GM18951 (cell line): Measurements from ENCODE around the gene PEAK3.

Experiments
- POLR2A ChIP-seq: IDR thresholded peaks from 4 replicates; pipeline ENCODE4 v1.6.1; 2011; ENCODE audit warnings: mild to moderate bottlenecking; ENCODE audit not compliant: insufficient read length, insufficient read depth; ENCODE audit errors: extremely low read depth
- in situ Hi-C: fragments of 300-500 bp; cut with MboI; formaldehyde crosslinking; loops from one replicate; pipeline ENCODE4 v1.12.0; 2022; ENCODE audit warnings: low sequenced_read_pairs, mixed read lengths, inconsistent platforms; ENCODE audit not compliant: unreplicated experiment

PEAK3 gene

GRCh38 chr19:2252055-2252796 is 29.7 kb downstream of the PEAK3 start:
- no peak for TF ChIP-seq POLR2A
- in situ Hi-C loops, result no loop called here

DNA sequence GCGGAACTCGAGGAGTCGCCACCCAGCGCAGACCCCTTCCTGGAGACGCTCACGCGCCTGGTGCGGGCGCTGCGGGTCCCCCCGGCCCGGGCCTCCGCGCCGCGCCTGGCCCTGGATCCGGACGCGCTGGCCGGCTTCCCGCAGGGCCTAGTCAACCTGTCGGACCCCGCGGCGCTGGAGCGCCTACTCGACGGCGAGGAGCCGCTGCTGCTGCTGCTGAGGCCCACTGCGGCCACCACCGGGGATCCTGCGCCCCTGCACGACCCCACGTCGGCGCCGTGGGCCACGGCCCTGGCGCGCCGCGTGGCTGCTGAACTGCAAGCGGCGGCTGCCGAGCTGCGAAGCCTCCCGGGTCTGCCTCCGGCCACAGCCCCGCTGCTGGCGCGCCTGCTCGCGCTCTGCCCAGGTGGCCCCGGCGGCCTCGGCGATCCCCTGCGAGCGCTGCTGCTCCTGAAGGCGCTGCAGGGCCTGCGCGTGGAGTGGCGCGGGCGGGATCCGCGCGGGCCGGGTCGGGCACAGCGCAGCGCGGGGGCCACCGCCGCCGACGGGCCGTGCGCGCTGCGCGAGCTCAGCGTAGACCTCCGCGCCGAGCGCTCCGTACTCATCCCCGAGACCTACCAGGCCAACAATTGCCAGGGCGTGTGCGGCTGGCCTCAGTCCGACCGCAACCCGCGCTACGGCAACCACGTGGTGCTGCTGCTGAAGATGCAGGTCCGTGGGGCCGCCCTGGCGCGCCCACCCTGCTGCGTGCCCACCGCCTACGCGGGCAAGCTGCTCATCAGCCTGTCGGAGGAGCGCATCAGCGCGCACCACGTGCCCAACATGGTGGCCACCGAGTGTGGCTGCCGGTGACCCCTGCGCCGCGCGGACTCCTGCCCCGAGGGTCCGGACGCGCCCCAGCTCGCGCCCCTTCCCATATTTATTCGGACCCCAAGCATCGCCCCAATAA is 30.6 kb downstream of the PEAK3 start:
- in situ Hi-C loops, result no loop called here
- no peak for TF ChIP-seq POLR2A

DNA sequence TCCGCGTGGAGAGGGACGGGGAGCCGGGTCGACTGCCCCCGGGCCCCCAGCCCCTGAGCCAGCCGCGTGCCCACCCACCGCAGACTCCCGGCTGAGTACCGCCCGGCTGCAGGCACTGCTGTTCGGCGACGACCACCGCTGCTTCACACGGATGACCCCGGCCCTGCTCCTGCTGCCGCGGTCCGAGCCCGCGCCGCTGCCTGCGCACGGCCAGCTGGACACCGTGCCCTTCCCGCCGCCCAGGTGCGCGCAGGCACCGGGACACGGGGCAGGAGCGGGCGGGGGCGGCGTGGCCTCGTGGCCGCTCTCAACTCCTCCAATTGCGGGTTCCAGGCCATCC is 31.2 kb downstream of the PEAK3 start:
- in situ Hi-C loops, result no loop called here

DNA sequence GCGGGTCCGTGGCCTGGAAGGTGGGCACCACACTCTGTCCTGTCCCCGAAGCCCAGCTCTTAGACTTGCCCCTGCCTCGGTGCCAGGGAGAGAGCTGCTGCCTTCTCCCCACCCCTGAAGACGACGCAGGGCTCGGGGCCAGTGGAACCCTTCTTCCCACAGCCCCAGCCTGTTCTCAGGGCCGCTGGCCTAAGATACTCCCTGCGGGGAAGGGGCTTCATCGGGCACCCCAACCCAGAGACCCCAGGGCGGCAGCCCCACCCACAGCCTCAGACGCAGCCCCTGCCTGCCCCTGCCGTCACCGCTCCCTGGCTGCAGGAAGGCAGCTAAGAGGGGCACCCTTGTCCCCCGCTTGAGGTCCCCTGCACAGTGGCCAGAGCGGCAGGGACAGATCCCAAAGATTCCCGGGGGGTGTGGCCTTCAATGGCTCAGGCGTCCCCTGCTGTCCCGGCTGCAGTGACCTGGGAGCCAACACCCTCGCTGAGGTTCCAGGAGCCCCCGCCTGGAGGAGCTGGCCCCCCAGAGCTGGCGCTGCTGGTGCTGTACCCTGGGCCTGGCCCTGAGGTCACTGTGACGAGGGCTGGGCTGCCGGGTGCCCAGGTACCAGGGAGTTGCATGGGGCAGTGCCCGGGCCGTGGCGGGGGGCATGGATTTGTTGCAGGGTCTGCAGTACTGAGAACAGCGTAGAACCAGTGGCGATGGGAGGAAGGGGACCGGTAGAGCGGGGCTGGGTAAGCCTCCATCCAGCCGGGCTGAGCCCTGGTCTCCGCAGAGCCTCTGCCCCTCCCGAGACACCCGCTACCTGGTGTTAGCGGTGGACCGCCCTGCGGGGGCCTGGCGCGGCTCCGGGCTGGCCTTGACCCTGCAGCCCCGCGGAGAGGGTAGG is 31.9 kb downstream of the PEAK3 start:
- no peak for TF ChIP-seq POLR2A
- in situ Hi-C loops, result no loop called here

More for the DNA sequence above, 31.2 kb downstream of the PEAK3 start:
- no peak for TF ChIP-seq POLR2A

DNA sequence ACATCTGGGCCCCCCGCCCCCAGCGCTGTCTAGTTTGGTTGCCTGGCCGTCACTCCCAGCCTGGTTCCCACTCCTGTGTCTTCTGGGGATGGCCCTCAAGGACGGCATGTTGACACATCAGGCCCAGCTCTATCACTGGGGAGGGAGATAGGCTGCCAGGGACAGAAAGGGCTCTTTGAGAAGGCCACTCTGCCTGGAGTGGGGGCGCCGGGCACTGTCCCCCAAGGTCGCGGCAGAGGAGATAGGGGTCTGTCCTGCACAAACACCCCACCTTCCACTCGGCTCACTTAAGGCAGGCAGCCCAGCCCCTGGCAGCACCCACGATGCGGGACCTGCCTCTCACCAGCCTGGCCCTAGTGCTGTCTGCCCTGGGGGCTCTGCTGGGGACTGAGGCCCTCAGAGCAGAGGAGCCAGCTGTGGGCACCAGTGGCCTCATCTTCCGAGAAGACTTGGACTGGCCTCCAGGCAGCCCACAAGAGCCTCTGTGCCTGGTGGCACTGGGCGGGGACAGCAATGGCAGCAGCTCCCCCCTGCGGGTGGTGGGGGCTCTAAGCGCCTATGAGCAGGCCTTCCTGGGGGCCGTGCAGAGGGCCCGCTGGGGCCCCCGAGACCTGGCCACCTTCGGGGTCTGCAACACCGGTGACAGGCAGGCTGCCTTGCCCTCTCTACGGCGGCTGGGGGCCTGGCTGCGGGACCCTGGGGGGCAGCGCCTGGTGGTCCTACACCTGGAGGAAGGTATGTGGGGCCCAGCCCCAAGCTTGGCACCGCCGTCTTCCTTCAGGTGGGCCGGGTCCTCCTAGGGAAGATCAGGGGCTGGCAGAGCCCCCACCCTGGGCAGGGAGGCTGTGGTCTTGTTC is 32.7 kb downstream of the PEAK3 start, which contains the start of gene AMH:
TSS of gene AMH (plus strand) at position 314 of the 857 bp plus-strand sequence. CDS start at position 324, 10 bp downstream.
- peak; percentile 10 for TF ChIP-seq POLR2A

DNA sequence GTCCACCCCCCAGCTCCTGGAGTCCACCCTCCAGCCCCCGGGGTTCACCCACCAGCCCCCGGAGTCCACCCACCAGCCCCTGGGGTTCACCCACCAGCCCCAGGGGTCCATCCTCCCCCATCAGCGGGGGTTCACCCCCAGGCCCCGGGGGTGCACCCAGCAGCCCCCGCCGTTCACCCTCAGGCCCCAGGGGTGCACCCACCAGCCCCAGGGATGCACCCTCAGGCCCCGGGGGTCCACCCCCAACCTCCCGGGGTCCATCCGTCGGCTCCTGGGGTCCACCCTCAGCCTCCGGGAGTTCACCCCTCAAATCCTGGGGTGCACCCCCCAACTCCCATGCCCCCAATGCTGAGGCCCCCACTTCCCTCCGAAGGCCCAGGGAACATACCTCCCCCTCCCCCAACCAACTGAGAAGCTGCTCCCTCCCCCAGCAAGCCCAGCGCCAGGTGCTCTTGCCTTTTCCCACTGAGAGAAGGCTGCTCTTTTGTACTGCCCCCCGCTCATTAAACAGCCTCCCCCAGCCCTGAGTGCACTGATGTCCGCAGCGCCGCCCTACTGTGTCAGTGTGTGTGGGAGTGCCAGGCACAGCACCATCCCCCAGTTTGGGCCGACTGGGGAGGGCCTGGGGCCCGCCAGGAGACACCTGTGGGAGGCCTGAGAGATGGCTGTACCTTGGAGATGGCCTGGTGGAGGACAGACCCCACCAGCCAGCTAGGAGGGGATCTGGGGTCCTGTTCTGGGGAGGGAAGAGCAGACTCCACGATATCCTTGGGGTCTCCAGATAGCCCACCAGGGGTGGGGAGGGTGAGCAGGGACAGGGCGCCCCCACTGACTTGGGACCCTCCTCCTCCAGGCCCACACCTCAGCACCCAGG is 33.6 kb downstream of the PEAK3 start:
- in situ Hi-C loops, result no loop called here
- no peak for TF ChIP-seq POLR2A

More for the DNA sequence above, 32.7 kb downstream of the PEAK3 start, which contains the start of gene AMH:
- in situ Hi-C loops, result no loop called here

DNA sequence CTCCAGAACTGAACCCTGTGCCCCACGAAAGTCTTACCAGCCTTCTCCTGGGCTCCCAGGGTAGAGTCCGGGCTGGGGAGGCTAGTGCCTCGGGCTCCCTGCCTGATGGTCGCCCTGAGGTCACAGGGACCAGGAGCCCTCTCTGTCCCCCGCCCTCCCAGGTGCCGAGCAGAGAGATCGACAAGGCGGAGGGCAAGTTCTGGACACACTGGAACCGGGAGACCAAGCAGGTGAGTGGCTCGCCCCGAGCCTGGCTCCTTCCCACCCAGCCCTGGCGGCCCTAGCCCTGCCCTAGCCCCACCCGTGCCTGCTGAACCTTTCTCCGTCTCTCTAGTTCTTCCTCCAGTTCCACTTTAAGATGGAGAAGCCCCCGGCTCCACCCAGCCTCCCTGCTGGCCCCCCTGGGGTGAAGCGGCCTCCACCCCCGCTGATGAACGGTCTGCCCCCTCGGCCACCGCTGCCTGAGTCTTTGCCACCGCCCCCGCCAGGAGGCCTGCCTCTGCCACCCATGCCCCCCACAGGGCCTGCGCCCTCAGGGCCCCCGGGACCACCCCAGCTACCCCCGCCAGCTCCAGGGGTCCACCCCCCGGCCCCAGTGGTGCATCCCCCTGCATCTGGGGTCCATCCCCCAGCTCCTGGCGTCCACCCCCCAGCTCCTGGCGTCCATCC is 34.4 kb downstream of the PEAK3 start:
- no peak for TF ChIP-seq POLR2A
- in situ Hi-C loops, result no loop called here

DNA sequence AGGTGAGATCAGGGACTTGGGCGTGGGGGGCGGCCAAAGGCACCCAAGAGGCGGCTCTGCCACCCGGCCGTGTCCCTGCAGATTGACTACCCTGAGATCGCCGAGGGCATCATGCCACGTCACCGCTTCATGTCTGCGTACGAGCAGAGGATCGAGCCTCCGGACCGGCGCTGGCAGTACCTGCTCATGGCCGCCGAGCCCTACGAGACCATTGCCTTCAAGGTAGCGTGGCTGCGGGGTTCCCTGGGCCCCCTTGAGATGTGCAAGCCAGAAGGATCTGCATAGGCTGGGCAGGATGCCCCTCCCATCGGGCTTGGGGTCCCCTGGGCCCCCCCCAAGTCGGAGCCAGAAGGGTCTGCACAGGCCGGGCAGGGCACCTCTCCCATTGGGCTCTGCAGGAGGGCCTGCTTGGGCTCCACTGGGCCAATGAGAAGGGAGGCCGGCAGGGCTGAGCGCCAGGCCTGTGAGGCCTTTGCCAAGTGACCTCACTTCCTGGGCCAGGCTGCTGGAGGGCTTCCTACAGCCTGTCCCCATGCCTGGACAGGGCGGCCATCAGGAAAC is 35.1 kb downstream of the PEAK3 start:
- in situ Hi-C loops, result no loop called here
- TF ChIP-seq POLR2A, result no peak

DNA sequence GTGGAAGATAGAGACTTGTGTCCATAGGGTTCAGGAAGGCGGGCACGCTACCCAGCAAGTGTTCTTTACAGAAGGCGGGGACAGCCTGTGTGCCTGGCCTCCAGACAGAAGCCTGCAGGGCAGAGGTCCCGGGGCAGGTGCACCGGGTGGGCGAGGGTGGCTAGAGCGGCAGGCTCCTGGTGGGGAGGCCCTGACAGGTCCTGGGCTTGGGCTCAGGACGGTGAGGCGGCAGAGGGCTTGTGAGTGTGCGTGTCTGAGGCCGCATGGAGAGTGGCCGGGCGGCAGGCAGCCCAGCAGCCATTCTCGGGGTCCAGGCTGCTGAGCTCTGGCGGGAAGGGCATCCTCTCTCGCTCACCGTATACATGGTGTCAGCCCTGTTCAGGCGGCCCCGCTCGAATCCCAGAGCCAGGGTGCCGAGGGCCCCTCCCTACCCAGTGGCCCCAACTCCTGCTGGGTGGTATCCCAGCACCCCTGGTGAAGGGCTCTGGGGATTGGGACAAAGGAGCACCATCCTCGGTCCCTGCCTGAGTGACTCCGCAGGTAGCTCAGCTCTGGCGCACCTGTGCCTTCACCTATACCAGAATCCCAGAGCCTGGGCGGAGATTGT is 35.9 kb downstream of the PEAK3 start:
- TF ChIP-seq POLR2A, result no peak
- in situ Hi-C loops, result no loop called here

GRCh38 chr19:2245273-2245672 is 36.7 kb downstream of the PEAK3 start:
- in situ Hi-C loops, result no loop called here
- TF ChIP-seq POLR2A, result no peak
